HG03442 (cell line): Measurements from ENCODE around the gene SCN8A.

Source experiments
- ATAC-seq: cut with Tn5 transposase; IDR thresholded peaks from one replicate; pipeline ENCODE4 v1.9.1; 2021; ENCODE audit warnings: mild to moderate bottlenecking, moderate library complexity; ENCODE audit not compliant: unreplicated experiment

The SCN8A gene

DNA sequence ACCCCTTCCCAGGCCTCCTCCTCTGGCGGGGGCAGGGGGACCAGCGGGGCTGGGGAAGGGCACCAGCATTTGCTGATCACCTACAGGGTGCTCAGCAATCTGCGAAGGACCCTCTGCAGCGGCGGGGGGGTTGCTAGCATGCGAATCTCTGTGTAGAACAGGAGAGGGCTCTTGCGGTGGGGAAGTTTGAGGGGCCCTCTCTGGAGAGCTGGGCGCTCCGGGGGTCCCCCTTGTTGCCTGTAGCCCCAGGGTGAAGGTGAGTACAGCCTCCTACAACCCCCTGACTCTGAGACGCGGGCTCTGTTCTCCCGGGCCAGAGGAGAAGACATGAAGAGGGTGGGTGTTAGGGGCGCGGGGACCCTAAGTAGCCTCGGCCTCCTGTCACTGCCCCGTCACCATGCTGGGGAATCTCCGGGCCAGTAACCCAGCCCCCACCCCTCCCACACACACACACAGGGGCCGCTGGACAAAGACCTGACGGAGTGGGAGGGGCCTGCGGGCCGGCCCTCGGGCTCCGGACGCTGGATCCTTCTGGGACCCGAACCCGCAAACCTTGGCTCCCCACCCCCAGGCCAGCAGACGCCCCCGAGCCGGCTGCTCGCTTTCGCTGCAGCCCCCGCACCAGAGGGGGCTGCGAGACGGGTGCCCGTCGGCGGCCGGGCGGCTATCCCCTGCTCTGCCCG is 256.8 kb downstream of the SCN8A start:
- ATAC-seq: no peak

DNA sequence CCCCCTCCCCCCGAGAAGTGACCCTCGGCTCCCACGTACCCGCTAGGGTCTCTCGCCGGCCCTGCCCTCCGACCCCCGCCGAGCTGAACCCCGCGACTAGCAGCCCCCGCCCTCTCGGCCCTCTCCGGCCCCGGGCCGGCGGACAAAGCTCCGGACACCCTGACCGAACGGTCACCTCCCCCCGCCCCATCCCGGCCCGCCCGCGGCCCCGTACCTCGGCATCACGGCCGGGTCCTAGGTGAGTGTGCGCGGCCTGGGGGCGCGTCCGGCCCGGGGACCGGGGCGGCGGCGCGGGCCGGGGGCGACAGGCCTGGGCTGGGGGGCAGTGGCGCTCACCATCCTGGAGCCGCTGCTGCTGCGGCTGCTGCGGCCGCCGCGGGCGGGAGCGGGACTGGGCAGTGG is 257.3 kb downstream of the SCN8A start, which contains the start of gene FIGNL2:
FIGNL2 (minus strand) TSS at position 393 of the 402 bp plus-strand sequence. CDS start 26,305 bp downstream, outside the sequence.
- no peak for ATAC-seq

- ATAC-seq: no peak
Measured at GRCh38 chr12:51848841-51849735, 258.1 kb downstream of the SCN8A start.

- ATAC-seq: no peak
Measured at GRCh38 chr12:51850081-51850964, 259.3 kb downstream of the SCN8A start.

DNA sequence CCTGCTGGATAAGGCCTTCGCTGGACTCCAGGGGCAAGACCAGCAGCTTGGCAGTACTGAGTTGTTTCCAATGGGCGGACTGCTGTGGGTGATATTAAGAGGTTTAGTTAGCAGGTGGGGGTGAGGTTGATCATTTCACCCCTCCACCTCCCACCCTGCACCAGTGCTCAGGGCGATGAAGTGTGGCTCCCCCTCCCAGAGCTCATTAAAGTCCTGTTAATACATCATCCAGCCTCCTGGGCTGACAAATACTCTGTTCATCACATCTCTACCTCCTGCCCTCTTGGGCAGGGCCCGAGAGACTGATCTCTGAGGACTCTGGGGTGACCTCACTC is 259.9 kb downstream of the SCN8A start:
- ATAC-seq: no peak

GRCh38 chr12:51851413-51852124 is 260.5 kb downstream of the SCN8A start:
- ATAC-seq: no peak

- no peak for ATAC-seq
Measured at GRCh38 chr12:51852404-51853137, 261.5 kb downstream of the SCN8A start.

GRCh38 chr12:51855586-51856428 is 264.8 kb downstream of the SCN8A start:
- no peak for ATAC-seq

DNA sequence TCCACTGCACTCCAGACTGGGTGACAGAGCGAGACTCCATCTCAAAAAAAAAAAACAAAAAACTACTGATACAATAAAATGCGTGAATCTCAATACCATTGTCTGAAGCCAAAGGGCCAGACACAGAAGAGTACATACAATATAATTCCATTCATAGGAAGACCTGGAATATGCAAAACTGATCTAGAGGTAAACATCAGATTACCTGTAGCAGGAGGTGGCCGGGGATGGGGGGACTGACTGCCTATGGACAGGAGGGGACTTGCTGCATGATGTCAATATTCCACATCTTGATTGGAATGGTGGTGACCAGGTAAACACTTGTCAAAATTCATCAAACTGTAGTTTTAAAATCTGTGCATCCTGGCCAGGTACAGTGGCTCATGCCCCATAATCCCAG is 270.0 kb downstream of the SCN8A start:
- ATAC-seq: no peak
